Smooth muscle cell (in vitro differentiated cells): ENCODE results near the gene CDK6. TPM values are rescaled to one million over a fixed set of nuclear protein-coding genes. Genes with fewer than 3 reads are reported as not detected.
A peak's percentile ranks its signal among the peaks of the same experiment; 100 is the strongest.

Experiments
- DNase-seq: peaks from one replicate; lab custom pipeline; 2025; ENCODE audit not compliant: unreplicated experiment; lab: John Stamatoyannopoulos, UW
- H2AFZ ChIP-seq: fragments of 200-600 bp; sonication (generic); 2 replicates; pipeline ENCODE4 v1.6.0; 2016; ENCODE audit warnings: antibody characterized with exemption, low read depth, mild to moderate bottlenecking
- H3F3A ChIP-seq: fragments of 200-600 bp; sonication (generic); 2 replicates; pipeline ENCODE4 v1.6.0; 2017; ENCODE audit warnings: antibody characterized with exemption, low read depth
- H3K27ac ChIP-seq: fragments of 200-600 bp; sonication (generic); 2 replicates; pipeline ENCODE4 v1.5.1; 2016; ENCODE audit warnings: low read depth, mild to moderate bottlenecking
- H3K27me3 ChIP-seq: fragments of 200-600 bp; sonication (generic); 2 replicates; pipeline ENCODE4 v1.6.1; 2016; ENCODE audit warnings: low read depth, mild to moderate bottlenecking
- H3K36me3 ChIP-seq: fragments of 200-600 bp; sonication (generic); 2 replicates; pipeline ENCODE4 v1.5.1; 2016; ENCODE audit warnings: low read depth
- H3K4me1 ChIP-seq: fragments of 200-600 bp; sonication (generic); 2 replicates; pipeline ENCODE4 v1.5.1; 2016; ENCODE audit warnings: low read depth
- H3K4me2 ChIP-seq: fragments of 200-600 bp; sonication (generic); 2 replicates; pipeline ENCODE4 v1.6.0; 2016; ENCODE audit warnings: mild to moderate bottlenecking
- H3K4me3 ChIP-seq: fragments of 200-600 bp; sonication (generic); 2 replicates; pipeline ENCODE4 v1.5.1; 2016; ENCODE audit warnings: mild to moderate bottlenecking
- H3K79me2 ChIP-seq: fragments of 200-600 bp; sonication (generic); 2 replicates; pipeline ENCODE4 v1.6.0; 2016; ENCODE audit warnings: low read depth, mild to moderate bottlenecking
- H3K9ac ChIP-seq: fragments of 200-600 bp; sonication (generic); 2 replicates; pipeline ENCODE4 v1.6.0; 2016; ENCODE audit warnings: low read depth
- H3K9me3 ChIP-seq: fragments of 200-600 bp; sonication (generic); replicated peaks from 2 replicates; pipeline ENCODE4 v1.5.1; 2016; ENCODE audit warnings: low read depth
- H4K20me1 ChIP-seq: fragments of 200-600 bp; sonication (generic); 2 replicates; pipeline ENCODE4 v1.6.0; 2016; ENCODE audit warnings: low read depth
- whole genome bisulfite sequencing: methylation state at CpG from one replicate; pipeline ENCODE4 v1.1.7; 2016; ENCODE audit warnings: low lambda C conversion rate; 5-methylcytosine and 5-hydroxymethylcytosine counted together
- polyA plus RNA-seq: library from polyadenylated mRNA; unstranded; fragments of >200 nt; fragmentation: Nextera tagmentation; extraction: Ambion mirVana; gene quantifications from 2 replicates; pipeline ENCODE4 v1.2.1, GENCODE V29; 2016
- total RNA-seq: library from RNA; depleted of rRNA; stranded (reverse); fragments of >200 nt; gene quantifications from 2 replicates; pipeline ENCODE4 v1.2.3, GENCODE V29; 2014
- TF ChIP-seq, protein P1 (sequence below): fragments of 200-600 bp; sonication (generic); IDR thresholded peaks from 2 replicates; pipeline ENCODE4 v1.5.1; 2017; ENCODE audit warnings: borderline replicate concordance, mild to moderate bottlenecking, antibody characterized with exemption; ENCODE audit not compliant: insufficient read depth, poor library complexity, severe bottlenecking

Gene CDK6
- total and polyA plus RNA-seq, 2 experiments from 2014 or later: 34.2 to 99.2 TPM

DNA sequence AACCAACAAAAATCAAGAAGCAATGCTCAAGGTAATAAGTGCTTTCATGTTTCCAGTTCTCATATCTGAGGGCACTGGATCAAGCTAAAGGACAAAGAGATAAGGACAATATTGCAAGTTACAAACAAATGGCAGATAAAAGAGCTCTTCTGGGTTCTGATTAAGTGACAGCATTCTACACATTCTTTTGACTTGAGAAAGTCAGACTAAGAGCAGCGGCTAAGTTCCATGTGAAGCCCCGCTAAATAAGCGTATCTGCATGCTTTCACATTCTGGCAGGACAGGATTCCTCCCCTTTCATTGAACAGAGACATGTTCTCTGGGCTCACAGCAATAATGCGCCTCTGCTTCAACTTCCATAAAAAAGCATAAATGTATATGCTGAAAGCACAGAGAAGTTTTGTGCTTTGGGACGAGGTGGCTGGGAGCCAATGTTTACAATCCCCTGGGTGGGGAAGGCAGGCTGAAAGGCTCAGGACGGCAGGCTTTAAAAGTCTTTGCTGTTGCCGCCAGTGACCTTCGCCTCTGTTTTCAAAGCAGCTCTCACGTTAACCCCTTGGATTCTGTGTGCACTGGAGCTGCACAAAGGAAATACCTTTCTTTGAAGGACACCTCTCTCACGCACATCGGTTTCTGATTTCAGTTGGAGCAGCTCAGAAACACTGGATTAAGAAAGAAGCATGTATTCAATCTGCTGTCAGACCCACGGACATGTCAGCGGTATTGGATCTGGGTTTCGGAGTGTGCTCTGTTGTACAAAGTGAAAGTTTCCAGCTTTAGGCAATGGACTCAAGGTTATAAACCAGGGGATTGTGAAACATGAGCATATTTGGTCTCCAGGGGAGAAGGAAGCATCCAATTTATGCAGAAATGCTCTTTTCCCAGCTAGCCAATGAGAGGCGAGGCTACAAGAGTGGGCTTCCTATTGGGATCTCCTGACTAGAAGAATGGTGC lies 140.8 kb downstream of the CDK6 start:
- Histone ChIP-seq H3K79me2 (peaks cover 40% of the 10 kb centered on the region), H3K4me2 (peak overlapping the region; percentile 85), H3K36me3 (no peaks in the 10 kb centered on the region), H3F3A (peaks cover 44% of the 10 kb centered on the region), H3K4me3 (peak overlapping the region; percentile 63), H3K27me3 (no peaks in the 10 kb centered on the region), H3K4me1 (peaks cover 36% of the 10 kb centered on the region), H3K9ac (peak overlapping the region; percentile 79), H4K20me1 (no peaks in the 10 kb centered on the region), H3K27ac (peak overlapping the region; percentile 89), H3K9me3 (no peaks in the 10 kb centered on the region), H2AFZ (no peak overlapping the region)
- WGBS: 1% methylated on average over 15 of the region's 15 CpGs
- peak; percentile 3 for DNase-seq
- TF ChIP-seq, protein P1, sequence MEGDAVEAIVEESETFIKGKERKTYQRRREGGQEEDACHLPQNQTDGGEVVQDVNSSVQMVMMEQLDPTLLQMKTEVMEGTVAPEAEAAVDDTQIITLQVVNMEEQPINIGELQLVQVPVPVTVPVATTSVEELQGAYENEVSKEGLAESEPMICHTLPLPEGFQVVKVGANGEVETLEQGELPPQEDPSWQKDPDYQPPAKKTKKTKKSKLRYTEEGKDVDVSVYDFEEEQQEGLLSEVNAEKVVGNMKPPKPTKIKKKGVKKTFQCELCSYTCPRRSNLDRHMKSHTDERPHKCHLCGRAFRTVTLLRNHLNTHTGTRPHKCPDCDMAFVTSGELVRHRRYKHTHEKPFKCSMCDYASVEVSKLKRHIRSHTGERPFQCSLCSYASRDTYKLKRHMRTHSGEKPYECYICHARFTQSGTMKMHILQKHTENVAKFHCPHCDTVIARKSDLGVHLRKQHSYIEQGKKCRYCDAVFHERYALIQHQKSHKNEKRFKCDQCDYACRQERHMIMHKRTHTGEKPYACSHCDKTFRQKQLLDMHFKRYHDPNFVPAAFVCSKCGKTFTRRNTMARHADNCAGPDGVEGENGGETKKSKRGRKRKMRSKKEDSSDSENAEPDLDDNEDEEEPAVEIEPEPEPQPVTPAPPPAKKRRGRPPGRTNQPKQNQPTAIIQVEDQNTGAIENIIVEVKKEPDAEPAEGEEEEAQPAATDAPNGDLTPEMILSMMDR: no peak

DNA sequence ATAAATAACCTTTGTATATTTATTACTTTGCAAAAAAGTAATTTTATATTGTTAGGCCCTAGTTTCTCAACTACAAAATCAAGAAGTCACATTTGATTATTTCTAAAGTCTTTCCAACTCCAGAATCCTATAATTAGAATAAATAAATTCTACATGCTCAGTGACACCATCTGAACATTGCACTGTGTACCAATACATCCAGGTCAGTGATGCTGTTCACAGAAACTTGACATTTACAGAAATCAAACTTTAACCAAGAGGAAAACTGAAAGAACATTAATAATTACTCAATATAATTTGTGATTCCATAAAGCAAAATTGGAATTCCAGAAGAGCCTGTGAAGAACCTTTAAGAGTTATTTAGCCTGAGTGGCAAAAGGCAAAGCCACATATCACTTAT lies 142.2 kb downstream of the CDK6 start:
- TF ChIP-seq, protein P1: no peak
- DNase-seq: no peak
- Histone ChIP-seq H3K36me3 (peaks cover 7% of the 10 kb centered on the region), H3K9ac (no peak overlapping the region), H3K9me3 (no peaks in the 10 kb centered on the region), H2AFZ (no peak overlapping the region), H3K27me3 (no peaks in the 10 kb centered on the region), H3K27ac (peak overlapping the region; percentile 89), H4K20me1 (peaks cover 1% of the 10 kb centered on the region), H3K4me3 (no peak overlapping the region), H3F3A (peaks cover 33% of the 10 kb centered on the region), H3K4me2 (no peak overlapping the region), H3K4me1 (peaks cover 33% of the 10 kb centered on the region), H3K79me2 (peaks cover 43% of the 10 kb centered on the region)

DNA sequence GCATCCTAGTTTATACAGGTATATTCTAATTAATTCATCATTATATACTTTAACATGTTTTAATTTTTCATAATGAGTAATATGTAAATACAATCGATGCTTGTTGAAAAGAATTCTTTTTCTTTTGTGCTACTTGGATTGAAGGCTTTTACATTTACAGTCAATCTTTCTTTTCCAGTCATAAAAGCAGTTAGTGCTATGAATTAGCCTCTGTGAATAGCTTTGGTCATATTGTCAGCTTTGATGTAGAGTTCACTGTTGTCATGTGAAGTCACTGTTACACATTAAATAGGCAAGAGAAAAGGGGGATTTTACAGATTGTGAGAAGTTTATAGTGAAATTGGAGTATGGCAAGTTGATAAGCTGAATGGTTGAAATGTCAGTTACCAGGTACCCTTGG lies 142.9 kb downstream of the CDK6 start:
- H3K79me2 ChIP-seq: peaks cover 43% of the 10 kb centered on the region
- no peak overlapping the region for H3K27ac ChIP-seq
- H3K27me3 ChIP-seq: no peaks in the 10 kb centered on the region
- DNase-seq: no peak
- TF ChIP-seq, protein P1: no peak
- no peaks in the 10 kb centered on the region for H3K9me3 ChIP-seq
- H3F3A ChIP-seq: peaks cover 29% of the 10 kb centered on the region
- no peak overlapping the region for H3K9ac ChIP-seq
- H3K36me3 ChIP-seq: peaks cover 7% of the 10 kb centered on the region
- H2AFZ ChIP-seq: no peak overlapping the region
- peaks cover 27% of the 10 kb centered on the region for H3K4me1 ChIP-seq
- H4K20me1 ChIP-seq: peaks cover 5% of the 10 kb centered on the region
- H3K4me3 ChIP-seq: no peak overlapping the region
- no peak overlapping the region for H3K4me2 ChIP-seq
- 100% methylated on average over 1 of the region's 1 CpG for WGBS
